ENCODE results near the gene ATP5F1D. TPM values are rescaled to one million over a fixed set of nuclear protein-coding genes. Genes with fewer than 3 reads are reported as not detected.

Gene ATP5F1D
- total RNA-seq, 1 experiment from 2014 or later, result 126 TPM

GRCh38 chr19:1226522-1227303 is 14.8 kb upstream of the ATP5F1D start:
- POLR2A ChIA-PET, result interaction anchor here (0.6 kb wide), 1 partner anchor 20 kb away, joined by 3 read pairs; no protein-coding TSS in a partner anchor
- peaks cover 2% of the 10 kb centered on the region for H3K36me3 ChIP-seq (ENCODE audit: control insufficient read depth, insufficient read depth, low read length)

GRCh38 chr19:1227304-1228054 is 14.1 kb upstream of the ATP5F1D start:
- Mint-ChIP-seq H3K36me3 (ENCODE audit: insufficient read depth, unreplicated experiment) (peaks cover 24% of the 10 kb centered on the region), H3K9me3 (ENCODE audit: unreplicated experiment) (no peaks in the 10 kb centered on the region), H3K27ac (ENCODE audit: unreplicated experiment) (no peak overlapping the region), H3K4me3 (ENCODE audit: unreplicated experiment) (no peak overlapping the region), H3K4me1 (ENCODE audit: low read depth, unreplicated experiment) (no peaks in the 10 kb centered on the region), H3K27me3 (ENCODE audit: insufficient read depth, unreplicated experiment) (no peaks in the 10 kb centered on the region)
- H3K36me3 ChIP-seq (ENCODE audit: control insufficient read depth, insufficient read depth, low read length), result peaks cover 2% of the 10 kb centered on the region
- intact Hi-C loops (cut with micrococcal nuclease; ENCODE audit: unreplicated experiment), result no loop called here
- H3K9me3 ChIP-seq, result no peaks in the 10 kb centered on the region
- no peaks in the 10 kb centered on the region for H3K27me3 ChIP-seq (replicated peaks; ENCODE audit: control insufficient read depth, insufficient read depth, low read length)
- ChIA-PET POLR2A (interaction anchor here (0.5 to 0.6 kb wide), 2 partner anchors 19 to 72 kb away, joined by 3 to 5 read pairs; no protein-coding TSS in a partner anchor), CTCF (interaction anchor here (0.6 kb wide), 1 partner anchor 126 kb away, joined by 5 read pairs; no protein-coding TSS in a partner anchor)
- H3K4me1 ChIP-seq, result no peaks in the 10 kb centered on the region
- DNase-seq, result no peak
- no peak for TF ChIP-seq CTCF (IDR thresholded peaks at IDR 0.05; ENCODE audit: insufficient read depth in 1 of 2, low read depth in 1 of 2, low read length in 1 of 2, severe bottlenecking in 1 of 2, unreplicated experiment in 1 of 2)
- H3K4me3 ChIP-seq (ENCODE audit: low read depth, low read length), result no peak overlapping the region
- no TSS peak for BruUV-seq (replicated peaks)

More at GRCh38 chr19:1226522-1227303, 14.8 kb upstream of the ATP5F1D start:
- Mint-ChIP-seq H3K9me3 (ENCODE audit: unreplicated experiment) (no peaks in the 10 kb centered on the region), H3K4me1 (ENCODE audit: low read depth, unreplicated experiment) (no peaks in the 10 kb centered on the region), H3K36me3 (ENCODE audit: insufficient read depth, unreplicated experiment) (peaks cover 23% of the 10 kb centered on the region), H3K4me3 (ENCODE audit: unreplicated experiment) (no peak overlapping the region), H3K27ac (ENCODE audit: unreplicated experiment) (no peak overlapping the region), H3K27me3 (ENCODE audit: insufficient read depth, unreplicated experiment) (no peaks in the 10 kb centered on the region)
- Histone ChIP-seq H3K27me3 (replicated peaks; ENCODE audit: control insufficient read depth, insufficient read depth, low read length) (no peaks in the 10 kb centered on the region), H3K4me1 (no peaks in the 10 kb centered on the region), H3K9me3 (no peaks in the 10 kb centered on the region), H3K4me3 (ENCODE audit: low read depth, low read length) (no peak overlapping the region)
- no TSS peak for BruUV-seq (replicated peaks)
- intact Hi-C loops (cut with micrococcal nuclease; ENCODE audit: unreplicated experiment), result no loop called here
- no peak for TF ChIP-seq CTCF (IDR thresholded peaks at IDR 0.05; ENCODE audit: insufficient read depth in 1 of 2, low read depth in 1 of 2, low read length in 1 of 2, severe bottlenecking in 1 of 2, unreplicated experiment in 1 of 2)
- DNase-seq, result no peak
- CTCF ChIA-PET, result no interaction called here

- H3K27me3 Mint-ChIP-seq (ENCODE audit: insufficient read depth, unreplicated experiment), result no peaks in the 10 kb centered on the region
- no peaks in the 10 kb centered on the region for H3K9me3 Mint-ChIP-seq (ENCODE audit: unreplicated experiment)
- no TSS peak for BruUV-seq (replicated peaks)
- no peak overlapping the region for H3K27ac Mint-ChIP-seq (ENCODE audit: unreplicated experiment)
- no peak for DNase-seq
- H3K9me3 ChIP-seq, result no peaks in the 10 kb centered on the region
- H3K4me3 Mint-ChIP-seq (ENCODE audit: unreplicated experiment), result no peak overlapping the region
- H3K4me1 ChIP-seq, result no peaks in the 10 kb centered on the region
- H3K4me1 Mint-ChIP-seq (ENCODE audit: low read depth, unreplicated experiment), result no peaks in the 10 kb centered on the region
- ChIA-PET CTCF (interaction anchor here (0.6 kb wide), 1 partner anchor 127 kb away, joined by 5 read pairs; no protein-coding TSS in a partner anchor), POLR2A (interaction anchor here (0.5 kb wide), 1 partner anchor 71 kb away, joined by 5 read pairs; no protein-coding TSS in a partner anchor)
- intact Hi-C loops (cut with micrococcal nuclease; ENCODE audit: unreplicated experiment), result no loop called here
- H3K4me3 ChIP-seq (ENCODE audit: low read depth, low read length), result no peak overlapping the region
- no peaks in the 10 kb centered on the region for H3K27me3 ChIP-seq (replicated peaks; ENCODE audit: control insufficient read depth, insufficient read depth, low read length)
- H3K36me3 ChIP-seq (ENCODE audit: control insufficient read depth, insufficient read depth, low read length), result no peaks in the 10 kb centered on the region; the same call in 1 of the 2 replicates
- H3K36me3 Mint-ChIP-seq (ENCODE audit: insufficient read depth, unreplicated experiment), result peaks cover 24% of the 10 kb centered on the region
- no peak for TF ChIP-seq CTCF (IDR thresholded peaks at IDR 0.05; ENCODE audit: insufficient read depth in 1 of 2, low read depth in 1 of 2, low read length in 1 of 2, severe bottlenecking in 1 of 2, unreplicated experiment in 1 of 2)
Measured at GRCh38 chr19:1228161-1228957, 13.2 kb upstream of the ATP5F1D start.
